OCI-M1 (cell line): Measurements from ENCODE around the gene ARL8A.
"Not testable (repeated sequence)": the region's sequence is repeated elsewhere in the genome, so short reads cannot be mapped to it uniquely, and the experiment has no call there.

ENCODE experiments used
- DNase-seq: peaks from one replicate; lab custom pipeline; 2025; lab: John Stamatoyannopoulos, UW

The ARL8A gene

DNA sequence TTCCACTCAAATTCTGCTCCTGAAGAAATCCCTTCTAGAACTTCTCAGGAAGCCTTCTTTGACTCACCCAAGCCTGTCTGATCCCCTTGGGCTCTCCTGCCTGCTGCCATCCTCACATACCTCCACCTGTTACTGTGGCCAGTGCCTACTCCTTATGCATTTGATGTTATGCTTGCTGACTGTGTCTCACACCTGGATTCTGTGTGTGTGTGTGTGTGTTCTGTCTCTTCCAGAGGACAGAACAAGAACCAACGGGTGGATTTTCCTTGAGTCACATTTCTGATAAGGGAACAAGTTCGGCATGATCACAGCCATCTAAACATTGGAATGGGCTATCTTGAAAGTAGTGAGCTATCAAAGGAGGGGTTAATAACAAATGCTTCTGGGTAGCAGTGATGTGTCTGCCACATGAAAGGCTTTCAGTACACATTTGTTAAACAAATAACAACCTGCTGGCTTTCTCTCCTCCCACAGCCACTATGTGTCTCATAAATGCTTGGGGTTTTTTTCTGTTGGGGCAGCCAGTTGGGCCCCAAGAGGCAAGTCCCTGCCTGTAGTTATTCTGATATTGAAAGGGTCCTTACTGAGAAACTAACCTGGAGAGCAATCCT is 30.7 kb downstream of the ARL8A start:
- DNase-seq: no peak

DNA sequence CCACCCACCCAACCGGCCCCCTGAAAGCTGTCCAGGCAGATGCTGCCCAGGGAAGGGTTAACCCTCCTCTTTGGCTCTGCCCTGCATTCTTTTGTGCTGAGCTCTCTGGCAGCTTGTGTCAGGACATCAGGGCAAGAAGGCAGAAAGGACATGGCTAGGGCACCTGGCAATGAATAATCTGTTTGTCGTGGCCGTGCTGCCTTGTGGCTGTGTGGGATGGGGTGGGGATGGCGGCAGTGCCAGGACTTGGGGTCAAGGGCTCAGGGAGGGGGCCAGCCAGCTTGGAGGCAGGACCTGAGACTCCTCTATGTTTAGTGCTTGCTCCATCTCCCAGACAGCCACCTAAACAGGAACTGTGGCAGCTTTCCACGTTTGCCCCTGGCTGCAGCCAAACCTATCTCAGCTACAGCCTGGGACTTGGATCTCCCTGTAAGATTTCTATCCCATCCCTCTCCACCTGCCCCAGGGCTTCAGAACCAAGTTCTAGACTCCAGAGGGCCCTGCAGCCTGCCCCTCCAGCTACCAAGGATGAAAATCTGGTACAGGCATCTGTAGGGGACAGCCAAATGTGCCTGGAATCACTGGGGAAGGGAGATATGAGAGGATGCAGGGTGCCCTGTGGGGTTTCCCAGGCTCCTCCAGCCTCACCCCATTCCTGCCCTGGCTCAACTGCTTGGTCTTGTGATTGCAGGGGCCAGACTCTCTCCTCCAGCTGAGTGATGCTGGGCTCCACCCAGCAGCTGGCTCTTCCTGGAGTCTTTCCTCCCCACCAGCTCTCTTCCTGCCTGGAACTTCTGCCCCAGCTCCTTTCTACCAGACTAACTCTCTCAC is 31.5 kb downstream of the ARL8A start:
- DNase-seq: no peak

DNA sequence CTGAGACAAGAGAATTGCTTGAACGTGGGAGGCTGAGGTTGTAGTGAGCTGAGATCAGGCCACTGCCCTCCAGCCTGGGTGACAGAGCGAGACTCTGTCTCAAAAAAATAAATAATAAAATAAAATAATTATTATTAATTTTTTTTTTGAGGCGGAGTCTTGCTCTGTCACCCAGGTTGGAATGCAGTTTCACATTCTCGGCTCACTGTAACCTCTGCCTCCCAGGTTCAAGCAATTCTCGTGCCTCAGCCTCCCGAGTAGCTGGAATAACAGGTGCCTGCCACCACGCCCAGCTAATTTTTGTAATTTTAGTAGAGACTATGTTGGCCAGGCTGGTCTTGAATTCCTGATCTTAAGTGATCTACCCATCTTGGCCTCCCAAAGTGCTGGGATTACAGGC is 32.9 kb downstream of the ARL8A start:
- not testable (repeated sequence) for DNase-seq

GRCh38 chr1:202110977-202111376 is 33.6 kb downstream of the ARL8A start:
- DNase-seq: no peak

DNA sequence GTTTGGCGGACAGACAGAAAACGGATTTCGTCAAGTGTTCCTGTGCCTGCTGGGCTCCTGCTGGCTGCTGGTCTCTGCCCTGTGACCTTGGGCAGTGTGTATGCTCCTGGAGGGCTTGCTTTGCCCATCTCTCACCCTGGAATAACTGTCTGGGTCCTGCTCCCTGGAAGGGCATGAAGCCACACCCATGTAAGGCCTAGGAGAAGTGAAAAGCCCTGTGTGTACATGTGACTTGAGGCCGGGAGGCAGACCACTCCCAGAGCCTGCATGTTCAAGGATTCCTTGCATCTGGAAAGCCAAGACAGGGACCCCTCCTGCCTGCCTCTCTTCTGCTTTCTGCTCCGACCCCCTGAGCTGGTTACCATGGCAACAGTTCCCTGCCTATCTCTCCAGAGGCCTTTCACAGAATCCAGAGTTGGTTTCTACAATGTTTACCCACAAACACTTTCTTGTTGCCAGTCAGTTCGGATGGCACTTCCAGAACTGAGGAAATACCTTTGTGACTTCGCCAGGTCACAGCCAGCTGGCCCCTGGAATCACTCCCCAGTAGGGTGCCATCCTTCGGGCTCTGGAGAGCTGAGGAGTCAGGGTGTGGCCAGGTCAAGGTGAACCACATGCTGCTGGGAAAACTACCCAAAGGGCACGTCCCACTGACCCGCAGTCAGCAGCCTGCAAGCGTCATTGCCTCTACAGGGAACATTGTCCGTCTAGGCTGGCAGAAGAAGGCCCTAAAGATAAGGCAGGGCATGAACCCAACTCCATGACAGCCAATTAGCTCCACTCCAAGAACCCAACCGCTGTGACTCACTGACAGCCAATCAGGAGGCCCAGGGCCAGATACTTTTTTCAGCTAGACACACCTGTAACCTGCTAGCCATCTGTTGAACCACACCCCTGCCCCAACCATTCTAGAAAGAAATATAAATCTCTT is 36.5 kb downstream of the ARL8A start:
- no peak for DNase-seq

- no peak for DNase-seq
These were observed 37.2 kb downstream of the ARL8A start for GRCh38 chr1:202107321-202107761.

DNA sequence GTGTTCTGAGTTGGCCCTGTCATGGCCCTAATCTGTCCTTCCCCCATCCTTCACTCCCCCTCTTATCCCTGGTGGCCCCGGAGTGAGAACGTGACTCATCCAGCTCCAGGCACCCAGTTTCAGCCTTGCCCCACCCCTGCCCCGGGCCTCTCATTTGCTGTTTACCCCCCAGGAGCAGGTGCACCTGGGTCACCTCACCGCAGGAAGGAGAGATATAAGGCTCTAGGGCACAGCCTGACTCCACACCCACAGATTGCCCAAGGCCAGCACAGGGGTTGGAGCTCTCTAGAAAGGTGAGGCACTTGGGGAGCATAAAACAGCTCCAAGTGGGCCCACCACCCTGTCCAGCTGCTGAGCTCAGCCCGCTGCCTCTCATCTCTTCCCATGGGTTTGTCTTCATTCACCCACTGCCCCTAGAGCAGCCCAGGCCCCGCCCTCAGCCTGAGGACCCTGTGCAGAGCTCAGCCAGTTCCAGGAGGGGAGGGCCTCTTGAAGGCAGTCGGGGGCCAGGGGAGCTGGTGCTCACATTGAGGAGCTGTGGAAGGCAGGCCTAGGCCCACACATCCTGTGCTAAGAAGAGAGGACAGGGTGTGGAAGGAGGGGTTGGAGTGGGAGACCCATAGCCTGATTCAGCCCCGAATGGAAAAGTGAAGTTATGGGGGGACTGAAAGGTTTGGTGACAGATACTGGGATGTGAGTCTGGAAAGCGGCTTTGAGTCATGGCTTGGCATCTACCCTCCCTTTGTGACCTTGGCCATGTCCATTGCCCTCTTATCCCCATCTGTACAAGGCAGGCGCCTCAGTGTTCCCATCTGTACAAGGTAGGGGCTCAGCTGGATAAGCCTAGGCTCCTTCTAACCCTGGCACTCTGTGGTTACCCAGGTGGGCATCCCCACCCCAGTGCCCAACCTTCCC is 37.9 kb downstream of the ARL8A start:
- DNase-seq: no peak

- DNase-seq: peak; percentile 90
These were observed 38.8 kb downstream of the ARL8A start for GRCh38 chr1:202105571-202106339.

GRCh38 chr1:202104073-202104472 is 40.5 kb downstream of the ARL8A start:
- DNase-seq: no peak

DNA sequence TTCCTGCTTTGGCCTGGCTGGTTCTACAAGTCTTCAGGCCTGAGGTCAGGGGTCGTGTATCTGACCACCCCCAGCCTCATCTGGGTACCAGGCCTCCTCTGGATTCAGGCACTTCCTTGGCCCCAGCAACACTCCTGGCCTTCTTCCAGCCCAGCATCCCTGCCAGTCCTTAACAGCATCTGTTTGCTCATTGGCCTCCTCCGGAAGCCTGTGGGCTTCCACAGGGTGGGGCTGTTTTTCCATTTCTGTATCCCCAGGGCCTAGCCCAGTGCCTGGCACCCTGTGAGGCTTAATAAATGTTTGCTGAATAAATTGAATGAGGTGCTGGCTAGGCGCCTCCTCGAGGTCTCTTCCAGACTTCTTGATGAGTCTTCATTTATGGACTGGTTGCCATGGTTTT is 43.4 kb downstream of the ARL8A start:
- no peak for DNase-seq

DNA sequence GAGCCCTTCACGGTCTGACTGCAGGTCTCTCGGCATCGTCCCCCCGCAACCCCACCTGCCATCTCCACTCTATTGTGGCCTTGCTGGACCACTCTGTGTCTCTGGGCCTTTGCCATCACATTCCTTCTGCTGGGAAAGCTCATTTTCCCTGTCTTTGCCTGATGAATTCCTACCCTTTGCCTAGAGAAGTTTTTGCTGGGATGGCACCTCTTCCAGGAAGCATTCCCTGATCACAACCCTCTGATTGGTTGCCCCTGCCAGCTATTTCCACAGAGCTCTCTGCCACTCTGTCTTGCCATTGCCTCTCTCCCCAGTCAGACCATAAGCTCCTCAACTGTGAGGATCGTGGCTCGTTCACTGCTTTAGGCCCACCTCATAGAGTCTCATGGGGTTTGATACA is 50.7 kb downstream of the ARL8A start:
- no peak for DNase-seq

- no peak for DNase-seq
These were observed 53.5 kb downstream of the ARL8A start for GRCh38 chr1:202090994-202091393.

GRCh38 chr1:202088206-202088605 is 56.3 kb downstream of the ARL8A start:
- DNase-seq: no peak

DNA sequence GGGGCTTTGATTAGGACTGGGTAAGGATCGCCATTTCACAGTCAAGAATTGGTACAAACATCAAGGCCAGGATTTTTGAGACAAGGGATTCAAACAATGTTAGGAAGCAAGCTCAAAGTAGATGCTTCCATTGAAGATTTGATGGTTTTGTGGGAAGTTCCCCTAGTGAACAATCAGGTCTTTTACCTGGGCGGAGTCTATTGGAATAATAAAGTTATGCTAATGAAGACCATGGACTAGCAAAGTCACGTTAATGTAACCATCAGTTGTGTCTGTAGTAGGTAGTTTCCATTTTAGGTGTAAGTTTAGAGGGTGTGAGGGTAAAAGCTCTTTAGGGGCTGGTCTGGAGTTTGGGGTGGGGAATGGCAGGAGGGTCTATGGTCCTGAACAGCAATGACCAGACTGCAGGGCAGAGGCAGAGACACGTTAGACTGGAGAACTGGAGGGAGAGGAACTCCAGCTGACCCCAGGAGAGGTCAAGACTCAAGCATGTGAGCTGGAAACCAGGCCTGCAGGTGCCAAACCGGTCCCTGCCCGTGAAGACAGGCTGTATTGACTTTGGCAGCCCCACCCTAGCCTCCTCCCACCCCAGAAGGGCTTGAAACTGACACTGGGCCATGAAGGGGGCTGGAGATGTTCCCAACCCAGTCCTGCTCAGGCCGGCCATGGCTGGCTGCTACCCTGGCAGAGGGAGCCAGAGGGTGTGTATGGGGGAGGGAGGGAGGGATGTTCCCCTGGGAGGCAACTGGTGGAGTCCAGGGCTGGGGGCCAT is 57.8 kb downstream of the ARL8A start:
- DNase-seq: no peak

DNA sequence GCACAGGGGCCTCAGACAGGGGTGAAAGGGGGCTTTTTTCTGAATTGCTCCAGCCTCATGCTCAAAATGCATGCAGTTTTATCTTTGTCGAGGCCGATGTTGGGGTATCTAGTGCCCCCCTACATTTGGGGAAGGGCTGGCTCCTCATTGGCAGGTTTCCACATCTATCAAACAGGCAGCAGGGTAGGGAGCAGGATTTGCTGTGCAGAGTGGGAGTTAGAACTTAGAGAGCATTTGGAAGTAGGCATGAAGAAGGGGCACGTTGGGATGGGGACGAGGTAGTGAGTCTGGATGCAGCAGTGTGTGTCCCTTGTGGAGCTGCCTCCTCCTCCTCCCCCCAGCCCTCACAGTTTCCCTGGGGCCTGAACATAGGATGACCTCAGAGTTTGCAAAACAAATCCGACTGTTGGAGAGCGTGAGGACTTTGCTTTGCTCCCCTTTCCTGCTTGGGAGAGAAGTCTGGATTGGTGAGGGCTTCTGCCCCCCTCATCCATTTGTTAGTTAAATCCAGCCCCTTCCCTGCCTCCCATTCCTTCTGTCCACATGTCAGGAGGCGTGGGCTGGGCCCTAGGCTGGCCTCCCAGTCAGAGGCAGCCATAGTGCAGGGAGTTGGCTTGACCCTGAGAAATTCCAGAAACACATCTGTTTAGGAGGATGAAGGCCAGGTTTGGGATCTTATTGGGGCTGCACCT is 58.7 kb downstream of the ARL8A start:
- no peak for DNase-seq

GRCh38 chr1:202084791-202085681 is 59.5 kb downstream of the ARL8A start:
- DNase-seq: no peak
